CD4-positive, alpha-beta memory T cell (primary cell): ENCODE data around the gene IPO8. TPM values are rescaled to one million over a fixed set of nuclear protein-coding genes. Genes with fewer than 3 reads are reported as not detected.
"Not testable (repeated sequence)": the region's sequence is repeated elsewhere in the genome, so short reads cannot be mapped to it uniquely, and the experiment has no call there.

Experiments used
- CTCF ChIA-PET: fragments of 350-600 bp; sonication (Branson Sonifier 250); formaldehyde crosslinking; loops from one replicate; lab custom pipeline; 2021; ENCODE audit warnings: inconsistent platforms; ENCODE audit not compliant: partially characterized antibody; lab: Charles Lee
- POLR2A ChIA-PET: fragments of 350-600 bp; sonication (Branson Sonifier 250); formaldehyde crosslinking; loops from one replicate; lab custom pipeline; 2021; ENCODE audit not compliant: partially characterized antibody; lab: Charles Lee
- DNase-seq, 5 donors: peaks; one replicate each; pipeline versions ENCODE4 v3.0.0 to v3.0.0-alpha.2; 2020 to 2022; ENCODE audit warnings: mixed read lengths in 1 of 5
- H3K27ac ChIP-seq: one replicate; pipeline ENCODE4 v1.7.0; 2013; ENCODE audit warnings: low read depth, low read length
- H3K27me3 ChIP-seq: 2 replicates; pipeline ENCODE4 v1.7.0; 2013; ENCODE audit warnings: mild to moderate bottlenecking, low read length, moderate library complexity; ENCODE audit not compliant: insufficient read depth
- H3K36me3 ChIP-seq: 2 replicates; pipeline ENCODE4 v1.7.0; 2013; ENCODE audit warnings: mild to moderate bottlenecking, low read length, moderate library complexity; ENCODE audit not compliant: insufficient read depth
- H3K4me1 ChIP-seq: 2 replicates; pipeline ENCODE4 v1.7.0; 2013; ENCODE audit warnings: mild to moderate bottlenecking, low read length, moderate library complexity; ENCODE audit not compliant: insufficient read depth
- H3K4me3 ChIP-seq, 2 donors: one replicate each; pipeline ENCODE4 v1.7.0; 2013; ENCODE audit warnings: low read length in 2 of 2, mild to moderate bottlenecking in 1 of 2
- H3K9me3 ChIP-seq, 2 donors: one replicate each; pipeline ENCODE4 v1.7.0; 2013; ENCODE audit warnings: low read length in 2 of 2, control low read depth in 1 of 2; ENCODE audit not compliant: control insufficient read depth in 1 of 2
- H3K27ac Mint-ChIP-seq, 7 donors: one replicate each; pipeline ENCODE4 v1.8.0; 2020 to 2021; ENCODE audit warnings: mixed read lengths in 7 of 7, mild to moderate bottlenecking in 6 of 7, inconsistent platforms in 3 of 7, moderate library complexity in 3 of 7
- H3K27me3 Mint-ChIP-seq, 2 donors: one replicate each; pipeline ENCODE4 v1.8.0; 2020 to 2021; ENCODE audit warnings: mixed read lengths in 2 of 2
- H3K36me3 Mint-ChIP-seq, 2 donors: one replicate each; pipeline ENCODE4 v1.8.0; 2020 to 2021; ENCODE audit warnings: mixed read lengths in 2 of 2, inconsistent platforms in 1 of 2, mild to moderate bottlenecking in 1 of 2
- H3K4me1 Mint-ChIP-seq, 4 donors: one replicate each; pipeline ENCODE4 v1.8.0; 2020 to 2021; ENCODE audit warnings: mixed read lengths in 4 of 4, mild to moderate bottlenecking in 1 of 4
- H3K4me3 Mint-ChIP-seq, 8 donors: one replicate each; pipeline ENCODE4 v1.8.0; 2020 to 2021; ENCODE audit warnings: mixed read lengths in 8 of 8, mild to moderate bottlenecking in 7 of 8, moderate library complexity in 6 of 8, inconsistent platforms in 3 of 8
- H3K9me3 Mint-ChIP-seq, 8 donors: one replicate each; pipeline ENCODE4 v1.8.0; 2020 to 2021; ENCODE audit warnings: mixed read lengths in 8 of 8, mild to moderate bottlenecking in 5 of 8, inconsistent platforms in 3 of 8, moderate library complexity in 1 of 8
- intact Hi-C: fragments of 100-400 bp; cut with micrococcal nuclease; formaldehyde crosslinking; loops from one replicate; pipeline ENCODE4 v1.15.1; 2023
- polyA plus RNA-seq, 2 donors: library from polyadenylated mRNA; unstranded; fragments of 300-500 nt; fragmentation: Illumina TruSeq; gene quantifications; one replicate each; pipeline ENCODE4 v1.2.3, GENCODE V29; 2021
- total RNA-seq, 2 experiments: library from RNA; stranded (reverse); gene quantifications; one replicate each; pipeline ENCODE4 v1.2.3, GENCODE V29; 2021

The IPO8 gene
- total and polyA plus RNA-seq, 4 experiments from 2014 or later, result 7.9 to 60.5 (median 32.4) TPM

DNA sequence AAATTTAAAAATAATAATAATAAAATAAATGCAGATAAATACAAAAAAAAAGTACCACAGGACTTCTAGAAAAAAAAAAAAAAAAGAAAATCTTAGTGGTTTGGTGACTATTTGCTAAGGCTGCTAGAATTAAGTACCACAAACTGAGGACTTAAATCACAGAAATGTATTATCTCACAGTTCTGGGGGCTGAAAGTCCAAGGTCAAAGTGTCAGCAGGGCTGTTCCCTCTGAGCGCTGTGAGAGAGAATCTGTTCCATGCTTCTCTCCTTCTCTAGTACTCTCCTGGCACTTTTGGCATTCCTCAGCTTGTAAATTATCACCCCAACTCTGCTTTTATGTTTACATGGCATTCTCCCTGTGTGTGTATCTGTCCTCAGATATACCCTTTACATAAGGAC is 101.2 kb downstream of the IPO8 start:
- ChIA-PET POLR2A (no interaction called here), CTCF (no interaction called here)
- H3K4me1 Mint-ChIP-seq, result no peaks in the 10 kb centered on the region
- Histone ChIP-seq H3K27me3 (no peaks in the 10 kb centered on the region), H3K36me3 (no peaks in the 10 kb centered on the region), H3K4me3 (no peak overlapping the region), H3K4me1 (no peaks in the 10 kb centered on the region), H3K9me3 (no peaks in the 10 kb centered on the region), H3K27ac (no peak overlapping the region)
- DNase-seq, result no peak
- H3K4me3 Mint-ChIP-seq, result no peak overlapping the region
- H3K27me3 Mint-ChIP-seq, result no peaks in the 10 kb centered on the region
- peaks cover 0 to 6% (median 1%) of the 10 kb centered on the region in 8 donors for H3K9me3 Mint-ChIP-seq
- intact Hi-C loops, result no loop called here
- peaks cover 0 to 5% of the 10 kb centered on the region in 2 donors for H3K36me3 Mint-ChIP-seq
- no peak overlapping the region for H3K27ac Mint-ChIP-seq

DNA sequence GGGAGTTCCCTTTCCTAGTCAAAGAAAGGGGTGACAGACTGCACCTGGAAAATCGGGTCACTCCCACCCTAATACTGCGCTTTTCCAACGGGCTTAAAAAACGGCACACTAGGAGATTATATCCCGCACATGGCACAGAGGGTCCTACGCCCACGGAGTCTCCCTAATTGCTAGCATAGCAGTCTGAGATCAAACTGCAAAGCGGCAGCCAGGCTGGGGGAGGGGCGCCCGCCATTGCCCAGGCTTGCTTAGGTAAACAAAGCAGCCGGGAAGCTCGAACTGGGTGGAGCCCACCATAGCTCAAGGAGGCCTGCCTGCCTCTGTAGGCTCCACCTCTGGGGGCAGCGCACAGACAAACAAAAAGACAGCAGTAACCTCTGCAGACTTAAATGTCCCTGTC is 107.1 kb downstream of the IPO8 start:
- H3K9me3 Mint-ChIP-seq, H3K27ac ChIP-seq, H3K4me3 ChIP-seq, H3K4me1 ChIP-seq, intact Hi-C loops, H3K27me3 Mint-ChIP-seq, CTCF ChIA-PET, H3K4me3 Mint-ChIP-seq, H3K27ac Mint-ChIP-seq, H3K36me3 ChIP-seq, H3K27me3 ChIP-seq, DNase-seq, POLR2A ChIA-PET, H3K36me3 Mint-ChIP-seq, H3K9me3 ChIP-seq, H3K4me1 Mint-ChIP-seq: not testable (repeated sequence)

DNA sequence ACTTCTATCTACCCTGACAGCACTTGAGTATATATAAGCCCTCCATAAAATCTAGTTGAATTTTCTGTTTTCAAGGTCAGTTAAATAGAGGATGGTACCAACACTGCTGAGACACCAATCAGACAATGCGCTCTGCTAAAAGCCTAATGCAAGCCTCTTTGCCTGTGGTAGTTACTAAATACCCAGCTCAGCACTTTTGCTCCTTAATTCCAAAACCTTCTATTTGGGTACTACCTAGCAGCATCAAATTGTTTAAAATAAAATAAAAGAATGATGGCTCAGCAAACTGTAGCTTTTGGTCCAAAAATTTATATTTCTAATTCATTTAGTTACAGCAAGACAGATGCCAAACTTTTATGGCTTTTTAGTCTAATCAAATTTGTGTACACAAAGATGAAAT is 107.9 kb downstream of the IPO8 start:
- CTCF ChIA-PET, result no interaction called here
- Histone ChIP-seq H3K36me3 (no peaks in the 10 kb centered on the region), H3K9me3 (no peaks in the 10 kb centered on the region), H3K27me3 (no peaks in the 10 kb centered on the region), H3K4me1 (no peaks in the 10 kb centered on the region), H3K4me3 (no peak overlapping the region), H3K27ac (no peak overlapping the region)
- Mint-ChIP-seq H3K27ac (no peak overlapping the region), H3K9me3 (peaks cover 0 to 7% (median 3%) of the 10 kb centered on the region in 8 donors), H3K4me1 (no peaks in the 10 kb centered on the region), H3K27me3 (no peaks in the 10 kb centered on the region), H3K4me3 (no peak overlapping the region), H3K36me3 (peaks cover 7 to 8% of the 10 kb centered on the region in 2 donors)
- intact Hi-C loops, result no loop called here
- POLR2A ChIA-PET, result no interaction called here
- no peak for DNase-seq

DNA sequence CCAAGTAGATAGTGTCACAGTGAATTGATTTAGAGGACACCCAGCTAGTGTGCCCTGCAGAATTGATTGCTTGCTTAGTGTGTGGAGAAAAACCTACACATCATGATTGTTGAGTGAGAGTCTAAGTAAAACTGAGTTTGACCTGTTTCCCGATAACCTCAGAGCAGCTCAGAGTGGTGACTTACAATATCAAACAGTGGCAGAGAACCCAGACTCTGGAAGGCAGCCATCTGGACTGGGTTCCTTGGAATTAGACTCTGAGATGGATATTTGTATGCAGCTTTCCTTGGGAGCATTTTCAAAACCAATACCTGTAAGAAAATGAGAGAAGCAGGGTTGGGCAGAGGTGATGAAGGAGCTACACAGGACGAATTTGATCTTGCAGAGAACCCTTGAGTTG is 109.8 kb downstream of the IPO8 start:
- Mint-ChIP-seq H3K4me1 (no peaks in the 10 kb centered on the region), H3K9me3 (peaks cover 0 to 6% (median 3%) of the 10 kb centered on the region in 8 donors), H3K4me3 (no peak overlapping the region), H3K27ac (no peak overlapping the region), H3K36me3 (peaks cover 7 to 8% of the 10 kb centered on the region in 2 donors), H3K27me3 (no peaks in the 10 kb centered on the region)
- ChIA-PET POLR2A (no interaction called here), CTCF (no interaction called here)
- Histone ChIP-seq H3K27me3 (no peaks in the 10 kb centered on the region), H3K36me3 (no peaks in the 10 kb centered on the region), H3K9me3 (no peaks in the 10 kb centered on the region), H3K4me1 (no peaks in the 10 kb centered on the region), H3K4me3 (no peak overlapping the region), H3K27ac (no peak overlapping the region)
- no peak for DNase-seq
- intact Hi-C loops, result no loop called here

DNA sequence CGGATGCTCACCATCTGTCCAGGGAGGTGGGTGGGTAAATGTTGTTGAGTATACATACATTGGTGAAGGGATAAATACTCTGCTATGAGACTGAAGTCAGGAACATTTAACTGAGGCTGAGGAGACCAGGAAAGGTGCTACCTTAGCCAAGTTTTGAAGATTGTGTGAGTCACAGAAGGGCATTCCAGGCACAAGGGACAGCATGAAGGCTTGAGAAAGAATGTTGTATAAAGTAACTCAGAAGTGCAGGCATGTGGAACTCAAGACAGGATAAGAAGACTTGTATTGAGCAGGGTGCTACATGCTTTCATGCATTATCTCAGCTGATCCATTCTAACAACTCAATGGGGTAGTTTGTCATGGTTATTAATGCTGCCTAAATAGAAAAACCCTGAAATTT is 112.7 kb downstream of the IPO8 start:
- Histone ChIP-seq H3K27me3 (no peaks in the 10 kb centered on the region), H3K36me3 (no peaks in the 10 kb centered on the region), H3K4me1 (no peaks in the 10 kb centered on the region), H3K9me3 (no peaks in the 10 kb centered on the region), H3K4me3 (no peak overlapping the region), H3K27ac (no peak overlapping the region)
- intact Hi-C loops, result no loop called here
- peaks cover 0 to 6% (median 0%) of the 10 kb centered on the region in 8 donors for H3K9me3 Mint-ChIP-seq
- H3K27me3 Mint-ChIP-seq, result no peaks in the 10 kb centered on the region
- no peak for DNase-seq
- ChIA-PET POLR2A (no interaction called here), CTCF (no interaction called here)
- peaks cover 5 to 7% of the 10 kb centered on the region in 2 donors for H3K36me3 Mint-ChIP-seq
- no peaks in the 10 kb centered on the region for H3K4me1 Mint-ChIP-seq
- no peak overlapping the region for H3K4me3 Mint-ChIP-seq
- no peak overlapping the region for H3K27ac Mint-ChIP-seq

DNA sequence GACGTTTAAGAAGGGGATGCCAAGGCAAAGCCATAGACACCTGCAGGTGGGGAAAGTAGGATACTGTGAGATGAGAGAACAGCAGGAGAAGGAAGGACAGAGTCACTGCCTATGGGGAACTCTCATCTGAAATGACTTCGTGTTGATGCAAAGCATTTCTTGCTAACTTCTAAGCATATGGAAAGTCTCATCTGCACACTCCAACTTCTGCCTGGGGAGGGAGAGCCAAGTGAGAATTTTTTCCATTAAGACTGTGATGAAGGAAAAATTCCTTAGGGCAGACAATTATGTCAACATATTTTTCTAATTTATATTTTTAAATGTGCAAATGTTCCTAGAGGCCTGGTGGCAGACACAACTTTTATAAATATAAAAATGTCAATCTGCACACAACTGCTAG is 115.3 kb downstream of the IPO8 start:
- POLR2A ChIA-PET, result no interaction called here
- intact Hi-C loops, result no loop called here
- no peak overlapping the region for H3K27ac ChIP-seq

More for the DNA sequence above, 115.3 kb downstream of the IPO8 start:
- Mint-ChIP-seq H3K36me3 (peaks cover 0 to 7% of the 10 kb centered on the region in 2 donors), H3K4me1 (no peaks in the 10 kb centered on the region), H3K4me3 (no peak overlapping the region), H3K27me3 (no peaks in the 10 kb centered on the region), H3K9me3 (peaks cover 0 to 6% (median 0%) of the 10 kb centered on the region in 8 donors), H3K27ac (no peak overlapping the region)
- CTCF ChIA-PET, result no interaction called here
- no peaks in the 10 kb centered on the region for H3K27me3 ChIP-seq
- H3K4me3 ChIP-seq, result no peak overlapping the region
- no peaks in the 10 kb centered on the region for H3K4me1 ChIP-seq
- no peaks in the 10 kb centered on the region for H3K9me3 ChIP-seq
- DNase-seq, result no peak
- no peaks in the 10 kb centered on the region for H3K36me3 ChIP-seq

Other genes with a start within 250 kb of the IPO8 start
- 10 to 100 TPM; 42.9 to 47.0 TPM for gene CAPRIN2, start 59.1 kb upstream of the IPO8 start, total RNA-seq
- 1 to 10 TPM; 4.5 to 8.7 TPM for gene CAPRIN2, start 59.1 kb upstream of the IPO8 start, polyA plus RNA-seq
- not detected for gene TSPAN11, start 230.9 kb upstream of the IPO8 start, total RNA-seq
- not detected for gene TSPAN11, start 230.9 kb upstream of the IPO8 start, polyA plus RNA-seq